H1 (cell line): ENCODE results near the gene CEBPG. TPM values are rescaled to one million over a fixed set of nuclear protein-coding genes. Genes with fewer than 3 reads are reported as not detected.

Source experiments
- CTCF ChIA-PET: fragments of 300-600 bp; sonication (Branson Sonifier 250); formaldehyde crosslinking; loops from one replicate; lab custom pipeline; 2021; ENCODE audit not compliant: partially characterized antibody; lab: Charles Lee
- POLR2A ChIA-PET: fragments of 300-600 bp; sonication (Branson Sonifier 250); formaldehyde crosslinking; loops from one replicate; lab custom pipeline; 2021; ENCODE audit warnings: inconsistent platforms; ENCODE audit not compliant: partially characterized antibody; lab: Charles Lee
- DNase-seq, 2 experiments: peaks; one replicate each; pipeline versions ENCODE4 v3.0.0 to v3.0.0-alpha.2; 2010 to 2022; ENCODE audit warnings: low spot score in 2 of 2, low read depth in 1 of 2, mixed read lengths in 1 of 2
- FAIRE-seq: peaks from 2 replicates; lab custom pipeline; 2011; peaks lifted over from hg19 to GRCh38; lab: Jason Lieb, UNC
- H2AFZ ChIP-seq: 2 replicates; pipeline ENCODE4 v1.8.1; 2012; ENCODE audit warnings: low read length, inconsistent platforms
- H2AK5ac ChIP-seq: 2 replicates; pipeline ENCODE4 v1.6.1; 2013; ENCODE audit warnings: low read depth, low read length
- H2BK120ac ChIP-seq: replicated peaks from 2 replicates; pipeline ENCODE3; 2013; ENCODE audit warnings: low read depth, low read length, inconsistent platforms
- H2BK12ac ChIP-seq: 2 replicates; pipeline ENCODE4 v1.6.1; 2013; ENCODE audit warnings: low read depth, low read length
- H2BK15ac ChIP-seq: 2 replicates; pipeline ENCODE4 v1.6.1; 2013; ENCODE audit warnings: low read length
- H2BK20ac ChIP-seq: 2 replicates; pipeline ENCODE4 v1.6.1; 2013; ENCODE audit warnings: low read length
- H2BK5ac ChIP-seq: 2 replicates; pipeline ENCODE4 v1.6.1; 2013; ENCODE audit warnings: low read depth, low read length
- H3K14ac ChIP-seq: 2 replicates; pipeline ENCODE4 v1.6.1; 2013; ENCODE audit warnings: inconsistent platforms; ENCODE audit not compliant: insufficient read length
- H3K18ac ChIP-seq: 2 replicates; pipeline ENCODE4 v1.6.1; 2013; ENCODE audit warnings: low read length; ENCODE audit errors: extremely low read depth
- H3K23ac ChIP-seq: 2 replicates; pipeline ENCODE4 v1.6.1; 2013; ENCODE audit warnings: inconsistent platforms; ENCODE audit not compliant: insufficient read length
- H3K23me2 ChIP-seq: 2 replicates; pipeline ENCODE4 v1.6.1; 2013; ENCODE audit warnings: low read depth, low read length
- H3K27ac ChIP-seq: 2 replicates; pipeline ENCODE4 v1.6.1; 2011; ENCODE audit warnings: low read depth, low read length, inconsistent platforms
- H3K27me3 ChIP-seq, 4 experiments: replicated peaks in 1 of 4; 1 replicate in 1 of 4; 2 replicates in 3 of 4; pipeline versions ENCODE4 v1.6.1 to v1.8.1; 2011 to 2013; ENCODE audit warnings: low read length in 3 of 4, mild to moderate bottlenecking in 3 of 4, inconsistent platforms in 2 of 4, mixed read lengths in 2 of 4, moderate library complexity in 1 of 4; ENCODE audit not compliant: control insufficient read depth in 3 of 4, insufficient read depth in 3 of 4; ENCODE audit errors: extremely low read depth in 1 of 4
- H3K36me3 ChIP-seq, 4 experiments: 2 replicates each; pipeline versions ENCODE4 v1.6.1 to v1.8.1; 2011 to 2013; ENCODE audit warnings: mild to moderate bottlenecking in 4 of 4, low read length in 3 of 4, moderate library complexity in 2 of 4, control low read depth in 1 of 4, inconsistent platforms in 1 of 4; ENCODE audit not compliant: insufficient read depth in 4 of 4, control insufficient read depth in 2 of 4
- H3K4ac ChIP-seq: replicated peaks from 2 replicates; pipeline ENCODE3; 2013; ENCODE audit warnings: low read length, low read depth, mixed read lengths, inconsistent platforms; ENCODE audit not compliant: insufficient read length
- H3K4me1 ChIP-seq, 4 experiments: replicated peaks in 1 of 4; 1 replicate in 1 of 4; 2 replicates in 3 of 4; pipeline versions ENCODE4 v1.6.1 to v1.8.1; 2011 to 2013; ENCODE audit warnings: low read length in 3 of 4, inconsistent platforms in 2 of 4, mixed read lengths in 1 of 4; ENCODE audit not compliant: insufficient read depth in 4 of 4, control insufficient read depth in 3 of 4
- H3K4me2 ChIP-seq, 2 experiments: 2 replicates each; pipeline versions ENCODE4 v1.6.1 to v1.8.1; 2011 to 2013; ENCODE audit warnings: low read depth in 2 of 2, low read length in 2 of 2, control low read depth in 1 of 2, inconsistent platforms in 1 of 2, mild to moderate bottlenecking in 1 of 2; ENCODE audit not compliant: insufficient read depth in 1 of 2
- H3K4me3 ChIP-seq, 4 experiments: fragments of 200-600, 300-600 bp in 1 of 4; sonication (generic), shearing (Covaris generic), sonication (Bioruptor Twin) in 1 of 4; 2 replicates each; pipeline versions ENCODE4 v1.5.1 to v1.8.1; 2011 to 2016; ENCODE audit warnings: low read length in 4 of 4, low read depth in 3 of 4, control low read depth in 2 of 4, inconsistent platforms in 2 of 4, mild to moderate bottlenecking in 2 of 4, mixed read lengths in 1 of 4, moderate library complexity in 1 of 4; ENCODE audit not compliant: insufficient read depth in 2 of 4; ENCODE audit errors: extremely low read depth in 1 of 4
- H3K56ac ChIP-seq: replicated peaks from 2 replicates; pipeline ENCODE3; 2013; ENCODE audit warnings: low read depth, mild to moderate bottlenecking, mixed read lengths, low read length, inconsistent platforms; ENCODE audit not compliant: insufficient read length
- H3K79me1 ChIP-seq: 2 replicates; pipeline ENCODE4 v1.6.1; 2013; ENCODE audit warnings: low read depth, low read length, control low read depth
- H3K79me2 ChIP-seq, 2 experiments: 2 replicates each; pipeline versions ENCODE4 v1.6.1 to v1.8.1; 2012 to 2013; ENCODE audit warnings: low read length in 2 of 2, mild to moderate bottlenecking in 2 of 2, inconsistent platforms in 1 of 2; ENCODE audit not compliant: insufficient read depth in 2 of 2, control insufficient read depth in 1 of 2
- H3K9ac ChIP-seq, 4 experiments: replicated peaks in 1 of 4; 1 replicate in 1 of 4; 2 replicates in 3 of 4; pipeline versions ENCODE4 v1.6.1 to v1.8.1; 2011 to 2013; ENCODE audit warnings: low read depth in 3 of 4, low read length in 3 of 4, control low read depth in 2 of 4, mild to moderate bottlenecking in 2 of 4, moderate library complexity in 2 of 4, inconsistent platforms in 1 of 4; ENCODE audit errors: extremely low read depth in 1 of 4
- H3K9me3 ChIP-seq, 2 experiments: 2 replicates each; pipeline versions ENCODE4 v1.6.1 to v1.8.1; 2012 to 2013; ENCODE audit warnings: mild to moderate bottlenecking in 2 of 2, moderate library complexity in 2 of 2, control low read depth in 1 of 2, inconsistent platforms in 1 of 2, low read depth in 1 of 2, low read length in 1 of 2, mixed read lengths in 1 of 2; ENCODE audit not compliant: insufficient read depth in 2 of 2
- H4K20me1 ChIP-seq, 2 experiments: replicated peaks in 1 of 2; 2 replicates each; pipeline versions ENCODE3 to v1.8.1; 2011 to 2013; ENCODE audit warnings: inconsistent platforms in 2 of 2, low read length in 2 of 2, mild to moderate bottlenecking in 1 of 2; ENCODE audit not compliant: insufficient read depth in 2 of 2, control insufficient read depth in 1 of 2
- H4K5ac ChIP-seq: 2 replicates; pipeline ENCODE4 v1.6.1; 2013; ENCODE audit warnings: low read length, low read depth, mixed read lengths, inconsistent platforms; ENCODE audit not compliant: insufficient read length
- H4K8ac ChIP-seq: 2 replicates; pipeline ENCODE4 v1.8.0; 2013; ENCODE audit warnings: mild to moderate bottlenecking, moderate library complexity, low read length, inconsistent platforms; ENCODE audit not compliant: insufficient read depth; ENCODE audit errors: extremely low read depth
- H4K91ac ChIP-seq: replicated peaks from 2 replicates; pipeline ENCODE3; 2013; ENCODE audit warnings: low read length, mixed read lengths, inconsistent platforms; ENCODE audit not compliant: insufficient read length
- HDAC6 ChIP-seq: IDR thresholded peaks from one replicate; pipeline ENCODE4 v1.7.1; 2012; ENCODE audit warnings: low read depth, mild to moderate bottlenecking, inconsistent platforms, low read length, moderate library complexity
- KDM4A ChIP-seq: IDR thresholded peaks from one replicate; pipeline ENCODE4 v1.7.1; 2012; ENCODE audit warnings: low read depth, mild to moderate bottlenecking, moderate library complexity, low read length, inconsistent platforms; ENCODE audit not compliant: severe bottlenecking
- POU5F1 ChIP-seq: IDR thresholded peaks from 2 replicates; pipeline ENCODE4 v1.6.1; 2011; ENCODE audit warnings: low read depth, mild to moderate bottlenecking, low read length, moderate library complexity
- RAD21 ChIP-seq, 2 experiments: IDR thresholded peaks in 1 of 2; conservative IDR thresholded peaks in 1 of 2; 2 replicates each; pipeline ENCODE4 v1.6.1; 2011; ENCODE audit warnings: low read depth in 2 of 2, low read length in 2 of 2, improper control_type of control experiment in 1 of 2, inconsistent platforms in 1 of 2, mild to moderate bottlenecking in 1 of 2, moderate library complexity in 1 of 2
- TAF7 ChIP-seq: optimal IDR thresholded peaks from 2 replicates; pipeline ENCODE3; 2011; ENCODE audit warnings: low read depth, mild to moderate bottlenecking, inconsistent platforms, low read length, moderate library complexity, borderline replicate concordance
- WGBS, 2 experiments: shearing (Covaris generic) in 1 of 2; methylation state at CpG; one replicate each; pipeline versions ENCODE4 v1.1.6 to v1.1.7; 2013 to 2015; ENCODE audit warnings: low lambda C conversion rate in 2 of 2, mixed read lengths in 2 of 2, inconsistent platforms in 1 of 2, low coverage in 1 of 2, missing lambda C conversion rate in 1 of 2; ENCODE audit not compliant: insufficient replicate concordance in 2 of 2, insufficient coverage in 1 of 2, insufficient read length in 1 of 2; ENCODE audit errors: extremely low coverage in 1 of 2, missing lambda C conversion rate in 1 of 2; 5-methylcytosine and 5-hydroxymethylcytosine counted together
- polyA plus RNA-seq, 7 experiments: library from polyadenylated mRNA; depleted of rRNA in 3 of 7; stranded (reverse) in 5 of 7; unstranded in 2 of 7; fragments of >200 nt in 5 of 7; fragments of 200-250 nt in 2 of 7; gene quantifications; 1 replicate in 5 of 7; 2 replicates in 1 of 7; 4 replicates in 1 of 7; pipeline versions ENCODE4 v1.2.1 to v1.2.3, GENCODE V29; 2011 to 2013; ENCODE audit warnings: missing spikeins in 2 of 7, mixed read lengths in 2 of 7
- total RNA-seq: library from RNA; stranded (reverse); fragmentation: NEBNext Ultra II Directional; extraction: Animal tissue kit (Norgen Biotek cat#: 25700); gene quantifications from 2 replicates; pipeline ENCODE4 v1.2.1, GENCODE V29; 2021

CEBPG gene
- total and polyA plus RNA-seq, 2 of the 8 experiments (the other 6 are each of a cell fraction or from before 2014, with no cell fraction given), result 12.3 to 35.4 TPM

- Histone ChIP-seq H2BK20ac (no peak overlapping the region), H3K56ac (no peak overlapping the region), H2BK120ac (no peak overlapping the region), H3K27ac (no peak overlapping the region), H3K36me3 (peaks cover 0 to 9% (median 2%) of the 10 kb centered on the region in 4 experiments; a peak in 4 of 8 replicates), H3K23me2 (peaks cover 6% of the 10 kb centered on the region), H4K5ac (no peak overlapping the region), H3K27me3 (no peaks in the 10 kb centered on the region), H3K9ac (no peak overlapping the region; a peak in 1 of 7 replicates), H2BK15ac (no peak overlapping the region), H3K79me2 (peaks cover 27 to 80% of the 10 kb centered on the region in 2 experiments), H4K20me1 (peaks cover 34% of the 10 kb centered on the region in 2 experiments), H3K79me1 (peaks cover 19% of the 10 kb centered on the region), H3K18ac (no peak overlapping the region), H2BK12ac (no peak overlapping the region), H2BK5ac (no peak overlapping the region), H3K4me1 (peaks cover 4 to 12% (median 6%) of the 10 kb centered on the region in 4 experiments; a peak in 6 of 7 replicates), H3K4me2 (peak overlapping the region in 1 of 2 experiments; percentile 16; a peak in 1 of 4 replicates), H3K4me3 (no peak overlapping the region), H3K9me3 (no peaks in the 10 kb centered on the region), H4K91ac (no peak overlapping the region), H2AK5ac (no peak overlapping the region), H3K23ac (no peak overlapping the region), H4K8ac (no peak overlapping the region), H3K4ac (no peak overlapping the region), H2AFZ (no peak overlapping the region), H3K14ac (no peak overlapping the region)
- CTCF ChIA-PET, result interaction anchor here (0.7 to 4.2 kb wide), 15 partner anchors 11 to 489 kb away, joined by 3 to 21 read pairs (median 4); partner anchors contain the start of gene CEBPA
- DNase-seq (no peak), FAIRE-seq (no peak)
- POLR2A ChIA-PET, result interaction anchor here (0.8 to 2.1 kb wide), 8 partner anchors 10 to 130 kb away, joined by 3 to 7 read pairs (median 4); partner anchors contain the start of gene CEBPA
- 84% methylated on average over 7 of the region's 7 CpGs; no CpG with 5 or more reads in 1 of the 2 experiments for WGBS, 2 experiments
- TF ChIP-seq RAD21 (IDR thresholded peaks at IDR 0.05 in 1 of 2, conservative IDR thresholded peaks at IDR 0.05 in 1 of 2; ENCODE audit: low read depth in 2 of 2, low read length in 2 of 2) (no peak), HDAC6 (no peak), TAF7 (no peak), KDM4A (no peak), POU5F1 (no peak)
Measured at GRCh38 chr19:33376941-33377557, 3.5 kb downstream of the CEBPG start.
